Subcutaneous adipose tissue (tissue), 4 donors: ENCODE results near the gene APBB2. TPM values are rescaled to one million over a fixed set of nuclear protein-coding genes. Genes with fewer than 3 reads are reported as not detected.

Source experiments
- CTCF ChIP-seq: fragments of 450-650 bp; IDR thresholded peaks from one replicate; pipeline ENCODE4 v1.5.1; 2016; ENCODE audit warnings: low read depth, mild to moderate bottlenecking, control low read depth, antibody characterized with exemption, moderate library complexity
- total RNA-seq, 4 donors: library from RNA; depleted of rRNA; stranded (reverse); fragments of >200 nt; gene quantifications; one replicate each; pipeline ENCODE4 v1.1.0, GENCODE V29; 2016

The APBB2 gene
- total RNA-seq, 4 donors from 2014 or later = 55.6 to 181 (median 124) TPM

GRCh38 chr4:40927074-40927473, 287.3 kb downstream of the APBB2 start:
- TF ChIP-seq CTCF = no peak

- no peak for TF ChIP-seq CTCF
Observed at GRCh38 chr4:40924793-40925117, 289.6 kb downstream of the APBB2 start.

GRCh38 chr4:40924096-40924792, 290.1 kb downstream of the APBB2 start:
- TF ChIP-seq CTCF = no peak

GRCh38 chr4:40923316-40924095, 290.8 kb downstream of the APBB2 start:
- no peak for TF ChIP-seq CTCF

GRCh38 chr4:40918330-40918729, 296.0 kb downstream of the APBB2 start:
- TF ChIP-seq CTCF = no peak

- TF ChIP-seq CTCF = no peak
Observed at GRCh38 chr4:40916880-40917279, 297.5 kb downstream of the APBB2 start.

- TF ChIP-seq CTCF = no peak
Observed at GRCh38 chr4:40916218-40916555, 298.2 kb downstream of the APBB2 start.
